Measurements from ENCODE around the gene ERLIN1. TPM values are rescaled to one million over a fixed set of nuclear protein-coding genes. Genes with fewer than 3 reads are reported as not detected.

Gene ERLIN1
- polyA plus RNA-seq, 1 donor = 73.6 TPM

GRCh38 chr10:100201549-100201948, 15.7 kb upstream of the ERLIN1 start:
- Histone ChIP-seq H3K27ac (ENCODE audit: low read length) (no peak overlapping the region), H3K9me3 (ENCODE audit: control insufficient read depth, low read depth, low read length) (no peaks in the 10 kb centered on the region), H3K4me1 (ENCODE audit: control insufficient read depth, insufficient read depth, low read length) (no peaks in the 10 kb centered on the region), H3K36me3 (ENCODE audit: control insufficient read depth, insufficient read depth, low read length) (peaks cover 49% of the 10 kb centered on the region), H3K4me3 (ENCODE audit: low read length) (no peak overlapping the region), H3K27me3 (ENCODE audit: control insufficient read depth, insufficient read depth, low read length) (no peaks in the 10 kb centered on the region)
- WGBS (ENCODE audit: insufficient coverage, low lambda C conversion rate) = no CpG with 5 or more reads among the region's 2 CpGs
- DNase-seq = no peak

GRCh38 chr10:100194711-100195110, 8.9 kb upstream of the ERLIN1 start:
- Histone ChIP-seq H3K9me3 (ENCODE audit: control insufficient read depth, low read depth, low read length) (no peaks in the 10 kb centered on the region), H3K36me3 (ENCODE audit: control insufficient read depth, insufficient read depth, low read length) (peaks cover 42% of the 10 kb centered on the region), H3K27ac (ENCODE audit: low read length) (no peak overlapping the region), H3K4me3 (ENCODE audit: low read length) (no peak overlapping the region), H3K27me3 (ENCODE audit: control insufficient read depth, insufficient read depth, low read length) (no peaks in the 10 kb centered on the region), H3K4me1 (ENCODE audit: control insufficient read depth, insufficient read depth, low read length) (no peaks in the 10 kb centered on the region)
- no CpG with 5 or more reads among the region's 1 CpG for WGBS (ENCODE audit: insufficient coverage, low lambda C conversion rate)
- DNase-seq = no peak

GRCh38 chr10:100192350-100192749, 6.5 kb upstream of the ERLIN1 start:
- no peak overlapping the region for H3K4me3 ChIP-seq (ENCODE audit: low read length)
- peak in 1 of 2 donors; percentile 13 for DNase-seq
- H3K9me3 ChIP-seq (ENCODE audit: control insufficient read depth, low read depth, low read length) = no peaks in the 10 kb centered on the region
- H3K4me1 ChIP-seq (ENCODE audit: control insufficient read depth, insufficient read depth, low read length) = peaks cover 4% of the 10 kb centered on the region
- WGBS (ENCODE audit: insufficient coverage, low lambda C conversion rate) = 100% methylated on average over 1 of the region's 2 CpGs
- H3K27ac ChIP-seq (ENCODE audit: low read length) = no peak overlapping the region
- peaks cover 36% of the 10 kb centered on the region for H3K36me3 ChIP-seq (ENCODE audit: control insufficient read depth, insufficient read depth, low read length)
- no peaks in the 10 kb centered on the region for H3K27me3 ChIP-seq (ENCODE audit: control insufficient read depth, insufficient read depth, low read length)

- peak in 1 of 2 donors; percentile 22 for DNase-seq
- Histone ChIP-seq H3K27ac (ENCODE audit: low read length) (peak overlapping the region; percentile 81), H3K27me3 (ENCODE audit: control insufficient read depth, insufficient read depth, low read length) (no peaks in the 10 kb centered on the region), H3K9me3 (ENCODE audit: control insufficient read depth, low read depth, low read length) (no peaks in the 10 kb centered on the region), H3K4me1 (ENCODE audit: control insufficient read depth, insufficient read depth, low read length) (peaks cover 25% of the 10 kb centered on the region), H3K4me3 (ENCODE audit: low read length) (peak overlapping the region; percentile 97), H3K36me3 (ENCODE audit: control insufficient read depth, insufficient read depth, low read length) (peaks cover 14% of the 10 kb centered on the region)
- 23% methylated on average over 3 of the region's 28 CpGs for WGBS (ENCODE audit: insufficient coverage, low lambda C conversion rate)
Observed at GRCh38 chr10:100186253-100187212, 704 bp upstream of the ERLIN1 start.

GRCh38 chr10:100184840-100185239, 989 bp downstream of the ERLIN1 start:
- DNase-seq = peak in 1 of 2 donors; percentile 45
- Histone ChIP-seq H3K27ac (ENCODE audit: low read length) (peak overlapping the region; percentile 98), H3K36me3 (ENCODE audit: control insufficient read depth, insufficient read depth, low read length) (peaks cover 4% of the 10 kb centered on the region), H3K27me3 (ENCODE audit: control insufficient read depth, insufficient read depth, low read length) (no peaks in the 10 kb centered on the region), H3K4me1 (ENCODE audit: control insufficient read depth, insufficient read depth, low read length) (peaks cover 35% of the 10 kb centered on the region), H3K4me3 (ENCODE audit: low read length) (peak overlapping the region; percentile 97), H3K9me3 (ENCODE audit: control insufficient read depth, low read depth, low read length) (no peaks in the 10 kb centered on the region)
- no CpG with 5 or more reads among the region's 4 CpGs for WGBS (ENCODE audit: insufficient coverage, low lambda C conversion rate)

GRCh38 chr10:100184426-100184825, 1.4 kb downstream of the ERLIN1 start:
- no peaks in the 10 kb centered on the region for H3K9me3 ChIP-seq (ENCODE audit: control insufficient read depth, low read depth, low read length)
- peak overlapping the region; percentile 97 for H3K4me3 ChIP-seq (ENCODE audit: low read length)
- peaks cover 3% of the 10 kb centered on the region for H3K36me3 ChIP-seq (ENCODE audit: control insufficient read depth, insufficient read depth, low read length)
- WGBS (ENCODE audit: insufficient coverage, low lambda C conversion rate) = 20% methylated on average over 1 of the region's 1 CpG
- peak overlapping the region; percentile 98 for H3K27ac ChIP-seq (ENCODE audit: low read length)
- H3K4me1 ChIP-seq (ENCODE audit: control insufficient read depth, insufficient read depth, low read length) = peaks cover 36% of the 10 kb centered on the region
- no peaks in the 10 kb centered on the region for H3K27me3 ChIP-seq (ENCODE audit: control insufficient read depth, insufficient read depth, low read length)
- DNase-seq = no peak

- H3K27me3 ChIP-seq (ENCODE audit: control insufficient read depth, insufficient read depth, low read length) = no peaks in the 10 kb centered on the region
- H3K4me3 ChIP-seq (ENCODE audit: low read length) = peak overlapping the region; percentile 3
- peaks cover 42% of the 10 kb centered on the region for H3K4me1 ChIP-seq (ENCODE audit: control insufficient read depth, insufficient read depth, low read length)
- peak; percentile 83 to 91 for DNase-seq
- WGBS (ENCODE audit: insufficient coverage, low lambda C conversion rate) = 0% methylated on average over 1 of the region's 3 CpGs
- H3K27ac ChIP-seq (ENCODE audit: low read length) = peak overlapping the region; percentile 98
- peaks cover 3% of the 10 kb centered on the region for H3K36me3 ChIP-seq (ENCODE audit: control insufficient read depth, insufficient read depth, low read length)
- no peaks in the 10 kb centered on the region for H3K9me3 ChIP-seq (ENCODE audit: control insufficient read depth, low read depth, low read length)
Observed at GRCh38 chr10:100183481-100183880, 2.3 kb downstream of the ERLIN1 start.

GRCh38 chr10:100182908-100183307, 2.9 kb downstream of the ERLIN1 start:
- no peak for DNase-seq
- H3K4me3 ChIP-seq (ENCODE audit: low read length) = no peak overlapping the region
- H3K36me3 ChIP-seq (ENCODE audit: control insufficient read depth, insufficient read depth, low read length) = peaks cover 3% of the 10 kb centered on the region
- peaks cover 42% of the 10 kb centered on the region for H3K4me1 ChIP-seq (ENCODE audit: control insufficient read depth, insufficient read depth, low read length)
- 100% methylated on average over 2 of the region's 3 CpGs for WGBS (ENCODE audit: insufficient coverage, low lambda C conversion rate)
- no peaks in the 10 kb centered on the region for H3K9me3 ChIP-seq (ENCODE audit: control insufficient read depth, low read depth, low read length)
- no peaks in the 10 kb centered on the region for H3K27me3 ChIP-seq (ENCODE audit: control insufficient read depth, insufficient read depth, low read length)
- H3K27ac ChIP-seq (ENCODE audit: low read length) = peak overlapping the region; percentile 98

- Histone ChIP-seq H3K27me3 (ENCODE audit: control insufficient read depth, insufficient read depth, low read length) (no peaks in the 10 kb centered on the region), H3K4me3 (ENCODE audit: low read length) (no peak overlapping the region), H3K36me3 (ENCODE audit: control insufficient read depth, insufficient read depth, low read length) (peaks cover 5% of the 10 kb centered on the region), H3K4me1 (ENCODE audit: control insufficient read depth, insufficient read depth, low read length) (peaks cover 37% of the 10 kb centered on the region), H3K27ac (ENCODE audit: low read length) (peak overlapping the region; percentile 98), H3K9me3 (ENCODE audit: control insufficient read depth, low read depth, low read length) (no peaks in the 10 kb centered on the region)
- no peak for DNase-seq
- no CpG with 5 or more reads among the region's 6 CpGs for WGBS (ENCODE audit: insufficient coverage, low lambda C conversion rate)
Observed at GRCh38 chr10:100182281-100182680, 3.5 kb downstream of the ERLIN1 start.

GRCh38 chr10:100175875-100176274, 10.0 kb downstream of the ERLIN1 start:
- no CpG with 5 or more reads among the region's 1 CpG for WGBS (ENCODE audit: insufficient coverage, low lambda C conversion rate)

More at GRCh38 chr10:100175875-100176274, 10.0 kb downstream of the ERLIN1 start:
- Histone ChIP-seq H3K36me3 (ENCODE audit: control insufficient read depth, insufficient read depth, low read length) (peaks cover 30% of the 10 kb centered on the region), H3K27ac (ENCODE audit: low read length) (no peak overlapping the region), H3K9me3 (ENCODE audit: control insufficient read depth, low read depth, low read length) (no peaks in the 10 kb centered on the region), H3K27me3 (ENCODE audit: control insufficient read depth, insufficient read depth, low read length) (no peaks in the 10 kb centered on the region), H3K4me3 (ENCODE audit: low read length) (no peak overlapping the region), H3K4me1 (ENCODE audit: control insufficient read depth, insufficient read depth, low read length) (peaks cover 13% of the 10 kb centered on the region)
- peak in 1 of 2 donors; percentile 3 for DNase-seq

Measured in large intestine (tissue), 3 donors.